GM21737 (cell line): Measurements from ENCODE around the gene UBAP2L.
"Not testable (repeated sequence)": the region's sequence is repeated elsewhere in the genome, so short reads cannot be mapped to it uniquely, and the experiment has no call there.

Experiments
- ATAC-seq: cut with Tn5 transposase; IDR thresholded peaks from one replicate; pipeline ENCODE4 v1.9.1; 2021; ENCODE audit warnings: mild to moderate bottlenecking, moderate library complexity; ENCODE audit not compliant: unreplicated experiment

The UBAP2L gene

GRCh38 chr1:154199563-154199879 is 21.2 kb upstream of the UBAP2L start:
- no peak for ATAC-seq

DNA sequence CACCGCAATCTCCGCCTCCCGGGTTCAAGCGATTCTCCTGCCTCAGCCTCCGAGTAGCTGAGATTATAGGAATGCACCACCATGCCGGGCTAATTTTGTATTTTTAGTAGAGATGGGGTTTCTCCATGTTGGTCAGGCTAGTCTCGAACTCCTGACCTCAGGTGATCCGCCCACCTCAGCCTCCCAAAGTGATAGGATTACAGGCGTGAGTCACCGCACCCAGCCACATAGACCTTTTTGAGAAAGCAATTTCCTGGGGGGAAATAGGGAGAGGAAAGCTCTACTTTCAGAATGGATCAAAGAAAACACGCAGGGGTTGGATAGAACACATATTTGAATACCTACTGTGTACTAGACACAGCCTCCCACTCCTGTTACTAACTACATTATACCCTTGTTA is 15.0 kb upstream of the UBAP2L start:
- not testable (repeated sequence) for ATAC-seq

- no peak for ATAC-seq
These were observed 14.6 kb upstream of the UBAP2L start, which contains the start of gene CFAP141 for GRCh38 chr1:154206196-154206595. Gene CFAP141, minus strand, starts transcription at chr1:154206333. Its CDS starts 26 bp downstream, at chr1:154206307.

- ATAC-seq: no peak
These were observed 13.5 kb upstream of the UBAP2L start for GRCh38 chr1:154207262-154207661.

DNA sequence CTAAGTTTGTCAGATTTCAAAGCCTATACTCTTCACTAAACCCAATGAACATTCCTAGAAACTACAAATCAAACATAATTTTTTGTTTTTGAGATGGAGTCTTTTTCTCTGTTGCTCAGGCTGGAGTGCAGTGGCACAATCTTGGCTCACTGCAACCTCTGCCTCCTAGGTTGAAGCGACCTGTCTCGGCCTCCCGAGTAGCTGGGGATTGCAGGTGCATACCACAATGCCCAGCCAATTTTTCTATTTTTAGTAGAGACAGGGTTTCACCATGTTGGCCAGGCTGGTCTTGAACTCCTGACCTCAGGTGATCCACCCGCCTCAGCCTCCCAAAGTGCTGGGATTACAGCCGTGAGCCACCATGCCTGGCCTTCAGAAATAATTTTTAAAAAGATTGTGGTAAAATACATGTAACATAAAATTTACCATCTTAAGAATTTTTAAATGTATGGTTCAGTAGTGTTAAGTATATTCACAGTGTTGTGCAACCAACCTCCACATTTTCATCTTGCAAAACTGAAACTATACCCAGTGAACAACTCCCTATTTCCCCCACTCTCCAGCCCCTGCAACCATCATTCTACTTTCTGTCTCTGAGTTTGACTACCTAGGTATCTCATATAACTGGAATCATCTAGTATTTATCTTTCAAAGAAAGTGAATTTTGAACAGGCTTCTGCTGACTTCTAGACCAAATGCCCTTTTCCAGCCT is 11.9 kb upstream of the UBAP2L start:
- no peak for ATAC-seq

DNA sequence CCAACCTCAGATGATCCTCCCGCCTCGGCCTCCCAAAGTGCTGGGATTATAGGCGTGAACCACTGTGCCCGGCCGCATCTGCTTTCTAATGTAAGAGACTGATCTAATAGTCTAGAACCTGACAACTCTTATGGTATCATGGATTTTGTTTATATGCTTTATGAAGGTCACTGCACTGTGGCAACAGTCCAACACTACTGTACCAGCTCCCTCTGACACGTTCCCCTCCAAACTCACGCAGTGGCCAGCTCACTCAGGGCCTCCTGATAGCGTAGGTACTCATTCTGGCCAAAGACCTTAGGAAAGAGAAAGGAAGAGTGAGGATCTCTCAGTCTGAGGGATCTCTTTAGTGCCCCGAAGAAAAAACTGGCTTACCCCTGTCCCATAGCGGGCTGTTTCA is 8.7 kb upstream of the UBAP2L start:
- no peak for ATAC-seq

- ATAC-seq: no peak
These were observed 7.5 kb upstream of the UBAP2L start for GRCh38 chr1:154213274-154213673.

DNA sequence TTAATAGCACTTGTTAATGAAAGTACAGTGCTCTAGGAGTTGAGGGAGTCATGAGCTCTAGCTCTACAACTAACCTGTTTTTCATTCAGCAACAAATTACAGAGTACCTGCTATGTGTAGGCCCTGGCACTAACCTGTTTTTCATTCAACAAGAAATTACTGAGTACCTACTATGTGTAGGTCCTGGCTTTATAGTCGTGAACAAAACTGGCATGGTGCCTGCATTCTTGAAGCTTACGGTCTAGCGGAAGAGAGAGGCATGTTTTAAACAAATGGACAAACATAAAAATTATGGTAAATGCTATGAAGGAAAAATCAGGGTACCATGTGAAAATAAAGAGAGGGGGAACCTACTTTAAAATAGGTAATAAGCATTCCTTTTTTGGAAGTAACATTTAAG is 2.2 kb upstream of the UBAP2L start:
- ATAC-seq: no peak

- ATAC-seq: no peak
These were observed 1.2 kb upstream of the UBAP2L start for GRCh38 chr1:154219541-154219940.

DNA sequence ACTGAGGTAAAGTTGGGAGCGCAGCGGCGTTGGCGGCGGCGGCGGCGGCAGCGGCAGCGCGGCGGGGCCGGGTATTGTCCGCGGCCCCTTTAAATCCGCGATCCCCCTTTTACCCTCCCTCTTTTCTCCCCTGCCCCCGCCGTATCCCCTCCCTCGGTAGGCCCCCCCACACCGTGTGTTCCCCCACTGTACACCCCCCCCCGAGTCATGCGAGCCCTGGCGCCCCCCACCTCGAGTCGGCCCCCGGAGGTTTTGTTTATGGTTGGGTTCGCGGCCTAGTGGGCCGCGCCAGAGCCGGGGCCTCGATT is 169 bp downstream of the UBAP2L start:
- no peak for ATAC-seq

- ATAC-seq: peak; percentile 21
These were observed 685 bp downstream of the UBAP2L start for GRCh38 chr1:154221278-154222001.

DNA sequence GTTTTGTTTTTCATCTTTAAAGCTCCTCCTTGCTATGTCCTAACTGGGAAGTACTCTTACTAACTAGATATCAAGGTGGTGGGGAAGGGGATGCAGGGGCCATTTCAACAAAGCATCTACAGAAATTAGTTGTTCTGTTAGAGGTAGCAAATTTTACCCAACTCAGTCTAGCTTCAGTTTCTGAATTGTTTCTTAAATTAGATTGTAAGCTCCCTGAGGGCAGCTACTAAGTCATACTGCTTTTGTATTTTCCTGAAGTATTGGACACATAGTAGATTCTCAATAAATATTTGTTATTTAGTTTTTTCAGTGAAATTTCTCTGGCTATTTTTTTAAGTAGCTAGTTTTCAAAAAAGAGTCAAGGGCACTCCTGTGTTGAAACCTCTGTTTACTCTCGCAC is 1.8 kb downstream of the UBAP2L start:
- no peak for ATAC-seq

GRCh38 chr1:154222918-154223317 is 2.2 kb downstream of the UBAP2L start:
- no peak for ATAC-seq

GRCh38 chr1:154223621-154224020 is 2.9 kb downstream of the UBAP2L start:
- ATAC-seq: no peak

DNA sequence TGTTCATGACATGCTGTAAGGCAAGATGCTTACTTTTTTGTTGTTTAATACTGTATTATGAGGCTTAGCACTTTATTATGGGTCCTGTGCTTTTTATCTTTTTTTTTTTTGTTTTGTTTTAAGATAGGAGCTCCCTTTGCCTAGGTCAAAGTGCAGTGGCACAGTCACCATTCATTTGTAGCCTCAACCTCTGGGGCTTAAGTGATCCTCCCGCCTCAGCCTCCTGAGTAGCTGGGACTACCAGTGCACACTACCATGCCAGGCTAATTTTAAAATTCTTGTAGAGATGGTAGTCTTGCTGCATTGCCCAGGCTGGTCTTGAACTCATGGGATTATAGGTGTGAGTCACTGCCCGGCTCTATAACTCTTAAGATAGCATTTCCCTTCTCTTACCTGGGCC is 4.6 kb downstream of the UBAP2L start:
- no peak for ATAC-seq

DNA sequence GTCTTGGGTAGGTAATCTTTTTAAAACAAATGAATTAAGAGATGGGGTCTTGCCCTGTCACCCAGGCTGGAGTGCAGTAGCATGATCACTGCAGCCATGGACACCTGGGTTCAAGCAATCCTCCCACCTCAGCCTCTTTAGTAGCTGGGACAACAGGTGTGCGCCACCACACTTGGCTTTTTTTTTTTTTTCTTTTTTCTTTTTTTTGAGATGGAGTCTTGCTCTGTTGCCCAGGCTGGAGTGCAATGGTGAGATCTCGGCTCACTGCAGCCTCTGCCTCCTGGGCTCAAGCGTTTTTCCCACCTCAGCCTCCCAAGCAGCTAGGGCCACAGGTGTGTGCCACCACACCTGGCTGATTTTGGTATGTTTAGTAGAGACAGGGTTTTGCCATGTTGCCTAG is 10.4 kb downstream of the UBAP2L start:
- not testable (repeated sequence) for ATAC-seq

- ATAC-seq: not testable (repeated sequence)
These were observed 12.4 kb downstream of the UBAP2L start for GRCh38 chr1:154233127-154233526.

GRCh38 chr1:154236855-154237254 is 16.1 kb downstream of the UBAP2L start:
- ATAC-seq: no peak

GRCh38 chr1:154237435-154237834 is 16.7 kb downstream of the UBAP2L start:
- ATAC-seq: no peak

DNA sequence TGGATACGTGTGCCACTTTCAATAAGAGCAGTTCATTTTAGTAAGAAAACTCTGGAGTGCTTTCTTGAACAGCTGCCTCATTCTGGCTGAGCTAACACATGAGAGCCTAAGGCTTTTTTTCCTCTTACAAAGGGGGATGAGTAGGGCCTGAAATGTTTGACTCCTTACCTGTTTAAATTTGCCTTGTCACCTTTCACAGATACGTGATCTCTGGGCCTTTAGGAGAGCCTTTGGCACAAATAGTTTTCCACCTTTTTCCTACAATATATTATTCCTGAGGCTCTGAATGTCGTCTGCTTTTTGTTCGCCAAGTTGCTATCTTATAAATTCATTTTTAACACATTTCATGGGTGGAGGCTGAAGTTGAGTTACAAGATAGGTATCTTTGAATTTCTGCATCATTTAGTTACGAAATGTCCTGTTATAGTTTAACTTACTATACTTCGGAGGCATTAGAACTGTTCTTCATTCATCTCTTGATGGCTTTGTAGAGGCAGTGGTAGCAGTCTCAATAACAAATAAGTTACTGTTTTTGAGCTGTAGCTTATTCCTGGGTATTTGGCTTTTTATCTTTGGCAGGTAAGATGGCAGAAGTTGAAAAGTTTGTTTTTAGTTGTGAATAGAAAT is 17.2 kb downstream of the UBAP2L start:
- no peak for ATAC-seq

- ATAC-seq: no peak
These were observed 18.7 kb downstream of the UBAP2L start for GRCh38 chr1:154239491-154239890.

DNA sequence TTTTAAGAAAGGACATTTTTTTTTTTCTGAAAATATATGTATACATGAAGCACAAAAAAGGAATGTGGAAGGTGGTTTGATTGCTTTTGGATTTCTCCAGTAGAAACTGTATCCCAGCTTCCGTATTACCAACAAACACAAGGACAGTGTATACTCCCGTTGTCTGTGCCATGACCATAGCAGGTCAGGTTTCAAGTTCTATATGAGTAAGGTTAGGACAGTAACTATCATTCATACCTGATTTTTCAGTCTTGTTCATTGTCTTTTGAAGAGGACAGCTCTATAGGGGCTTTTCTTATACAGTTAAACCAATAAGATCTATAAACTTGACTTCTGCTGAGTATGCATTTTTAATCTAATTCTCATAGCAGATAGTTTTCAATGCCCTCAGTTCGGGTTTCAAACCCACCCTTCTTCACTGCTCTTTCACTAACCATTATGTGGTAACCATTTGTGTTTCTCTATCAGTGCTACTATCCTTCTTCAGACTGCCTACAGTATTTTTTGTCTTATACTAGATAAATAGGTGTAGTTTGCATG is 19.6 kb downstream of the UBAP2L start:
- no peak for ATAC-seq
